Inferior parietal cortex (tissue), 1 donor: ENCODE measurements around the gene CORO2B.
"Not testable (repeated sequence)": the region's sequence is repeated elsewhere in the genome, so short reads cannot be mapped to it uniquely, and the experiment has no call there.

Source experiments
- DNase-seq: peaks from one replicate; pipeline ENCODE4 v3.0.0-alpha.2; 2016; ENCODE audit errors: extremely low spot score

CORO2B gene

DNA sequence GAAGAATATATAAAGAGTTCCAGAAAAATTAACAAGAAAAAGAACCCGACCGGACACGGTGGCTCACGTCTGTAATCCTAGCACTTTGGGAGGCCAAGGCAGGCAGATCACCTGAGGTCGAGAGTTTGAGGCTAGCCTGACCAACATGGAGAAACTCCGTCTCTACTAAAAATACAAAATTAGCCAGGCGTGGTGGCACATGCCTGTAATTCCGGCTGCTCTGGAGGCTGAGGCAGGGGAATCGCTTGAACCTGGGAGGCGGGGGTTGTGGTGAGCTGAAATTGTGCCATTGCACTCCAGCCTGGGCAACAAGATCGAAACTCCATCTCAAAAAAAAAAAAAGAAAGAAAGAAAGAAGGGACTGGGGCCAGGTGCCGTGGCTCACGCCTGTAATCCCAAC lies 68.6 kb downstream of the CORO2B start:
- DNase-seq: not testable (repeated sequence)

DNA sequence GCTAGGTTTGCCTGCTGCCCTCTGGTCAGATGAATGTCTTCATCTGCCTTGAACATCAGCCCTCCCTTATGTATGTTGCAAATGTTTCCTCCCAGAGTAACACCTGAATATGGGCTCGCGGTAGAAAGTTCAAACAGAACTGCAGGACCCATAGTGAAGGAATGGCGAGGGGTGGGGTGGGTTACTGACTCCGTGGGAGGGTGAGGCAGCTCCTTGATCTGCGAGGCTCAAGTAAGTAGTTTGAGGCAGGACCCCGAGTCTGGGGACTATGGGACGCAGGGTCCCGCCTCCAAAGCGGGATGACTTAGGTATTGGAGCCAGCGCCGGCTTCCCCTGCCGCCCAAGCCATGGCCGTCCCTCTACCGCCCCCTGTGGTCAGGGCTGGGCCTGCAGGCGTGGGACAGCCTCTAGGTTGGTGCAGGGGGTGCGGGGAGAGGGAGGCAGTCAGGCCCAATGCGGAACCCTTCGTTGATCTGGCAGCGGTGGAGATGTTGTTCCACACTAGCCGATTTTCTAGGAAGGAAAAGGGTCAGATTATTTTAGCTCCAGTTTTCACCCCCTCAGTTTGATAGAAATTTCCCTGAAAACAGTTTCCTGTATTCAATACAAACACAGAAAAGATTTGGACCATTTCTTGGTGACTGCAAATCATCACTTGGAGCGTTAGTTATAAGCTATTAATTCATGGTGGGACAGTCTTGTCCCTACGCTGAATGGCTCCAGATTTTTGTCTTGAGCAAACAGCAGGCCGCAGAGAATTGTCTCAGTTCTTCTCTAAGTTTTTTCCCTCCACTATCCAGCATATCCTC lies 72.3 kb downstream of the CORO2B start:
- DNase-seq: no peak

DNA sequence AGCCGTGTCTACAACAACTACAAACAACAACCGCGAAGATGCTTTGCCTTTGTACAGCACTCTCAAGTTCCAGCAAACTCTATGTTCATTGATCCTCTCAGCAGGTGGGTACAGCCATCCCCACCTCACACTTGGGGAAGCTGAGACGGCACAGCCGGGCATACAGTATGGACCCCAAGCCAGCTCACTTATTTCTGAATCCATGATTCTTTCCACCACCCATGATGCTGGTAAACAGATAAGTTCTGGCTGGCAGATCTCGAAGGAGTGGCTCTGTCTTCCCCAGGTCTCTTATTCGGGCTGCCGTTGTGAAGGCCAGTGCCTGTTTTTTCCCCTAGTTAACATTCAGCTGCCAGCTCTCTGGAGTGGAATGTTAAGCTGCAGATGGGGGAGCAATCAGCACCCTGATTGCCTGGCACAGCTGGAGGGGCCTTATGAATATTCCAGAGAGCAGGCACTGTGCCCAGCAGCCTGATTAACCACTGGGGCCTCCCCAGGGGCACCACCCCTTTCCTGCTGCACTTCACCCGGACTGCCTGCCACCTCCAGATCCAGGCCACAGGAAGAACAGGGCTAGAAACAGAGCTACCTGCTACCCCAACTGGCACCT lies 73.2 kb downstream of the CORO2B start:
- DNase-seq: peak; percentile 84

DNA sequence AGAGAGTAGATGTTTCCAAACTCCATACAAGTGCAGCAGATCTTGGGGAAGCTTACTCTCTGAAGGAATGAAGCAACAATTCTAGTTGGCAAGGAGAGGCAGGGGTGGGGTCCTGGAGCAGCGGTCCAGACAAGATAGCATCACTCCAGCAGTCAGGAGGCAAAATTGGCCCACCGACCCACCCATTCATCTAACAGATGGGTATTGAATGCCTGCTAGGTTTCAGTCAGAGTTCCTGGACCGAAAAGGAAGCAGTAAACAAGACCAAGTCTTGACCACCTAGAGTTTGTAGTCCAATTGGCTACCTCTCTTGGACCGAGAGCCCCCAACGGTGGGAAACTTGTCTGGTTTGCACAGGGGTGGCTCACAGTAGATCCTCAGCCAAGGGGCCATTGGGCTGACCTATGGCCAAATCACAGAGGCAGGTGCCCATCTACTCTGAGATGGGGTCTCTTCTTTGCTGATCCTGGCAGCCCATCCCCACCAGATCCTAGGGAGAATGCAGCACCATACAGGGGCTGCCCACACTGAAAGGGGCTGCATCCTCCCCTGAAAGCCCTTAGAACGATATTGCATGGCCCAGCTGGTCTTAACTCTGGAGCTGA lies 74.3 kb downstream of the CORO2B start:
- DNase-seq: no peak

DNA sequence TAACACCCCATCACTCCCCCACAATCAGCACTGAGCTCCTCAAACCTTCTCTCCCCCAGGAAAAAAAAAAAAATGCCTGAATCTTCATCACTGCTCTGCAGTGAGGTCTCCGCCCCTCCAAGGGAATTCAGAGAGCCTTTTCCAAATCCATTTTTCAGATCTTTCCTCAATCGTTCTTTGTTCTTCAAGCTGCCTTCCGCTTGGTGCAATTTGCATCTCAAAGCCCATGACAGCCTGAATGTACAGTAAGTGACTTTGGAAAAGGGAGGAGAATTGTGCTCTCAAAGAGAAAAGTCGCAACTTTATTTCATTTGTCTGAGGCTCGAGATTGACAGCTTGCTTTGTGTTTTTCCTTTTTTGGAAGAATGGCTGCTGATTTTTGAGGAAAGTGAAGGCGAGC lies 75.0 kb downstream of the CORO2B start:
- no peak for DNase-seq

DNA sequence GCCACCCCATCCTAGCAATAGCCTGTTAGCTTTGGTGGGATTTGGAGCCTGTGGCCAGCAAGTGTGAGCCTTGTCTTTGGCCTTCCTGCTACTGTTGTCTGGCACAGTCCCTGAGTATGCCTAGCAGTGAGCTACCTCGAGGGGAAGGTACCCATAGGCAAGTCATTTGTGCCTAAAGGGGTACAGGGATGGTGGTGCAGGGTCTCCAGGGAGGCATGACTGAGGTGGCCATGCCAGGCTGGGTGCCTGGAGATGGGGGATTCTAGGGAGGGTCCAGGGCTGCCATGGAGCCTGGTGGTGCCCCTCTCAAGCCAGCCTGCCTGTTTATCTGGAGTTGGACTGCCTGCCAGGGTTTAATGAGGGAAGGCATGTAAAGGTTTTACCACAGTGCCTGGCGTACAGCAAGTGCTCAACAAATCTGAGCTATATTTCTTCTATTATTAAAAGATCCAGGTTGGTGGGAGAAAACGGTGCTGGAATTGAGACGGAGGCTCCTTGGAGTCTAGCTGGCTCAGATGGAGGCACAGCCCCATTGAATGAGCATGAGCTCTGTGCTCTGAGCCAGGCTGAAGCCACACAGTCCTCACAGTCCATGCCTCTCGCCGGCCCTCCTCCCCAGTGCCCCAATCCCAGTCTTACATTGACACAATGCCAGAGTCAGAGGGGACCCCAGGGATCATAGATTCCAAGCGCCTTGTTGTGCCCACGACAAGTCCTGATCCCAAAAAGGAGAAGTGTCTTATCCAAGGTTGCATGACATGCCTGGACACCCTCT lies 76.2 kb downstream of the CORO2B start:
- no peak for DNase-seq

DNA sequence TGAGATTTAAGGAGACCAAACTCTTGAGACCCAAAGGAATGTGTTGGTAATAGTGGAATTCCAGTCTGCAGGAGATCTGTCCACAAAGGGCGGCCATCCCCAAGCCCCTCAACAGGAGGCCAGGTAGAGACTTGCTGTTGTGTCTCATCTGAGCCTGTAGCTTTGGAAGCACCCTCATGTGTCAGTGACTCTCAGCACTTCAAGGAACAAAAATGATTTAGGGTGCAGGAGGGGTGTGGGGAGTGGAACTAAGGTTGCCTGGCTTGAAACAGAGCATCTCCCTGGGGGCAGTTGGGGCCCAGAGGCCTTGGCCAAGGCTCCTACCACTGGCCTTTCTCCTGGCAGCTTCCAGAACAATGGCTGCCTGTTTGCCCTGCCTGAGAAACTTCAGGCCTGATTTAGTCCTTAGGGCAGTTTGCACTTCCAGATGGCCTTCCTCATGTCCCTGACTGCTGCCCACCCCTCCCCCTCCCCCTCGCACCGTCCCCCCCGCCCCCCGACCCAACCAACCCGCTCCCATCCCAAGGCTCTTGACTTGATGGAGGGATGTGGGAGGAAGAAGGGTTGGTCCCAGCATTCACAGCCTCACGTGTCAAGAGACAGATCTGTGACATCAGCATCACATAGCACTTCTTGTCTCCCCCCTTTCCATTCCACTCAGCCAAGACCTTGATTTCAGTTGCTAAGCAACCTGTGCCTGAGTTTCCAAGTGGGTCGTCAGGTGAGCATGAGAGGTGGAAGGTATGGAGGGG lies 77.1 kb downstream of the CORO2B start:
- DNase-seq: no peak

DNA sequence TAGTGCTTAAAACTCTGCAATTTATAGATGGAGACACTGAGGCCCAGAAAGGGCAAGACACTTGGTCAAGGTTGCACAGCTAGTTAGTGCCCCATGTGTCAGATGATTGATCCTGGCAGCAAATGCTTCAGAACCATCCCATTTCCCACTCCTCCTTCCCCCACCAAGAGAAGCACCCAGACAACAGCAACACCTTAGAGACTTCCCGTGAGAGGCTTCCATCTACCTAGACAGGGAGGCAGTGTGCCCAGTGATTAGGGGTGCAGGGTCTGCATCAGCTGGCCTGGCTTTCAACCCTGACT lies 77.6 kb downstream of the CORO2B start:
- no peak for DNase-seq

DNA sequence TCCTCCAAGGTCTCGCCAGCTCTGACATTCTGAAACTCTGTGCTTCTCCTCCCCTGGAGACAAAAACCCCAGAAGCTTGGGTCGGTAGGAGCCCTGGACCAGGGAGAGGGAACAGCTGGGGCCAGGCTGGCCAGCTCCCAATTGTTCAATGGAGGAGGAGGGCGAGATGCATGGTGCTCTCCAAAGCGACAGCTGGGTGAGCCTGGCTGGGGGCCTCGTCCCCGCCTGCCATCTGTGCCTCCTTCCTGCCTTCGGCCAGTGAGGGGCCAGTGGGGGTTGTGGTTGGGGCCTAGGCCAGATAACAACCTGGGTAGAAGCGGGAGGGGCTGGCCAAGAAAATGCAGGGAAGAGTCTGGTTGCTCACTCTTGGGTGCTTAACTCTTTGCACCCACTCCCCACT lies 79.4 kb downstream of the CORO2B start:
- no peak for DNase-seq

DNA sequence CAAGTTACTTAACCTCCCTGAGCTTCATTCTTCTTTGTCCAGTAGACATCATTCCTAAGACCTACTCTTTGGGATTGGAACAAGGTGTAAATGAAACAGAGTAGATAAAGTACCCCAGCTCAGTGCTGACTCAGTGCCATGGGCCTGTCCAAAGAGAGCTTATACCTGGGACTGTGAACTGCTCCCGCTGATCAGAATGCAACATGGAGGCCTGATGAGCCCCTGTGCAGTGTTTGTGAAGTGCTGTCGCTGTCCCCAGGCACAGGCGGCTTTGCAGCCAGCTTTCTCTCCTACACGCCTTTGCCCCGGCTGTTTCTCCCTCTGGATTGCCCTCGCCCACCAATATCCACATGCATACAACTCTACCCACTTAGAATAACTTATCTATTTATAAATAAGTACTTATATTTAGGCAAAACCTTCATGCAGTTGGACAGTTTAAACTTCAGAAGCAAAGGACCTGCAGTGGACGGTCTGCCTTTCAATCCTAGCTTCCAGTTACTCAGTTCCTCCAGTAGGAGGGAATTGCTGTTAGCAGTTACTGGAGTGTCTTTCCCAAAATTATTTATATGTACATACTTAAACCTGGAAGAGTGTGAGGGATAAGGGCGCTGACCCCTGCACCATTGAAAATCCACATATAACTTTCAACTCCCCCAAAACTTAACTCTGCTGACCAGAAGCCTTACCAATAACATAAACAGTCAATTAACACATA lies 80.0 kb downstream of the CORO2B start:
- no peak for DNase-seq

DNA sequence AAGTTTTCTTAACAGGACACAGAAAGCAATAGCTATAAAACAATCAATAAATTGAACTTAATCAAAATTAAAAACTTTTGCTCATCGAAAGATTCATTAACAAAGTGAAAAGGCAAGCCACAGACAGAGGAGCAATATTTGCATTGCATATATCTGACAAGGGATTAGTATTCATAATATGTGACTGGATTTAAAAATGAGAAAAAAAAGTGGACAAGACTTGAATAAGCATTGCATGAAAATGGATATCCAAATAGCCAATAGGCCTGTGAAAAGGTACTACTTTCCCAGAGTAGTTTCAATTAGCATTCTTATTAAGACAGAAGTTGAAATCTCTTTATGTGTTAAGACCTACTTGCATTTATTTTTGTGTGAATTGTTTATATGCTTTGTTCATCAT lies 84.7 kb downstream of the CORO2B start:
- DNase-seq: no peak

DNA sequence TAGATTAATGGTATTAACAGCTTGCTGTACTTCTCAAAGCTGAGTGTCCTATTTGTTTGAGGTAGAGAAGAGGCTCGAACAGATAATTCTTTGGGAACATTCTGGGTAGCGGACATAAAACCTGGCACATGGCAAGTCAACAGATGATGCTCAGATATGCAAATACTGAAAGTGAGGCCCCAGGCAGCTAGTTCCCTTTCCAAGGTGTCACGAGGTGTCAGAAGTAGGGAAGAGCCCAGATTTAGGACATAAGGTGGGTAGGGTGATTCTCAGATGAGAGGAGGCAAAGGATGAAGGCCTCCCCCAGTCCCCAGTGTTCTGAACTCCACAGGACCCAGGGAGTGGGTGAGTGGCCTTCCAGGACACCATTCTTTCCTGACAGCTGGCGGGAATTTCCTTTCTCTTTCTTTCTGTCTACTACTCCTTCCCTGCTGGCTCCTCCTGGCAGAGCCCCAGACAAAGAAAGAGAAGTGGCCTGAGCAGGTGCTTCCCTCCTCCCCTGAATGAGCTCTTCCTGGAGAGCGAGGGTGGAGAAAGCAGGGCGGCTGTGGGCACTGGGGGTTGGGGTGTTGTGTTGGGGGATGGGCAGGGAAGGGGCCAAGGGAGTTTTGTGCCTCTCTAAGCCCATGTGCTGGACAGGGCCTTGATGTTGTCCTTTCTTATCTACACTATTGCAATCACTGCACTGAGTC lies 87.5 kb downstream of the CORO2B start:
- no peak for DNase-seq

DNA sequence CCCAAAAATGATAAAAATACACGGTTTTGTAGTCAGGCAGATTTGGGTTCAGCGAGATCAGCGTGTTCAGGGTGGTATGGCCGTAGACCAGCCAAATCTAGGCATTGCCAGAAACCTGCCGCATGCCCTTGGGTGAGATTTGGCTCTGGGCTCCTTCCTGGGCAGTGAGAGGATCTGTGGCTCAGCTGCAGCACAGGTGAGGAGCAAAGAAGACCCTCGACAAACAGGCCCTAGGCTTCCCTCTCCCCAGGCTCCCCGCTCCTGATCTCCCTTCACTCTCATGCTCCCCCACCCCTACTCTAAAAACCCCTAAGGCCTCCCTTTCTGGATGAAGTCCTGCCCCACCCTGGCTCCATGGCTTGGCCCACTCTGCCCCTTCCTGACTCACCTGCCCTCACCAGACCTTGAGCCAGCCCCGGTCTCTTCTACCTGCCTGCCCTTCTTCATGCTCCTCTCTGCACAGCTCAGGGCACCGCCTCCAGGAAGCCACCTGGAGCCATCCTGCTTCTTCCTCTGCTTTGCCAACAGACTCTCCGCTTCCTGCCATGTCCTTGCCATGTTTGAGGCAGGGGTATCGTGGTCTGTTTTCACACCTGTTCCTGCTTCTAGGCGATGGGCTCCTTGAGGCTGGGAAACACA lies 88.1 kb downstream of the CORO2B start:
- DNase-seq: no peak

DNA sequence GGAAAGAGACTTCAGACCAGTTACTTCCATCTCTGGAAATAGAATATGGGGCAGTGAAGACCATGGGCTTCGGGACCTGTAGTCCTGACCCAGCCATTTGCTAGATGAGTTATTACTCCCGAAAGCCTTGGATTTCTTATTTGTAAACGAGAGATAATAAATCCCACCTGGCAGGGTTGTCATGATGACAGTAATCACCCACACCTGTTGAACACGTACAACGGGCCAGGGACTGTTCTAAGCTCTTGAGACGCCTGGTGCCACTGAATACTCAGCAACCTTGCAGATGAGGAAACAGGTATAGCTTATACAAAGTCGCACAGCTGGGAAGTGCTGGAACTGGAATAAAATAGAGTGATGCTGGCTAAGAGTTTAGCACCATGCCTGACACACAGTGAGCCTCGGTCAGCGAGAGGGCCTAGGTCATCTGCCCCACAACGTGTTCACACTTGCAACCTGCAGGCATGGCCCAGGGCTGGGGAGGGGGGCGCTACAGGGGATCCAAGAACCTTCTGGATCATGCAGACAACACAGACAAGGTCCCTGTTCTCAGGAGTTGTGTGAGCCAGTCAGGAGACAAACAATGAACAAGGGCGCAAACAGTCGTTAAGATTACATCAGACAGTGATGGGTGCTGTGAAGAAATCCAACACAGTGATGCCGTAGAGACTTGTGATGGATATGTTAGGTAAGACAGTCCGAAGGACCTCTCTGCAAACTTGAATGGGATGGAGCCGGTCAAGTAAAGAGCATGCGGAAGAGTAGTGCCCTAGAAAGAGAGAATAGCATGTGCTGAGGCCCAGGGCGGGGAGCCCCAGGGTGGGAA lies 89.2 kb downstream of the CORO2B start:
- DNase-seq: no peak

DNA sequence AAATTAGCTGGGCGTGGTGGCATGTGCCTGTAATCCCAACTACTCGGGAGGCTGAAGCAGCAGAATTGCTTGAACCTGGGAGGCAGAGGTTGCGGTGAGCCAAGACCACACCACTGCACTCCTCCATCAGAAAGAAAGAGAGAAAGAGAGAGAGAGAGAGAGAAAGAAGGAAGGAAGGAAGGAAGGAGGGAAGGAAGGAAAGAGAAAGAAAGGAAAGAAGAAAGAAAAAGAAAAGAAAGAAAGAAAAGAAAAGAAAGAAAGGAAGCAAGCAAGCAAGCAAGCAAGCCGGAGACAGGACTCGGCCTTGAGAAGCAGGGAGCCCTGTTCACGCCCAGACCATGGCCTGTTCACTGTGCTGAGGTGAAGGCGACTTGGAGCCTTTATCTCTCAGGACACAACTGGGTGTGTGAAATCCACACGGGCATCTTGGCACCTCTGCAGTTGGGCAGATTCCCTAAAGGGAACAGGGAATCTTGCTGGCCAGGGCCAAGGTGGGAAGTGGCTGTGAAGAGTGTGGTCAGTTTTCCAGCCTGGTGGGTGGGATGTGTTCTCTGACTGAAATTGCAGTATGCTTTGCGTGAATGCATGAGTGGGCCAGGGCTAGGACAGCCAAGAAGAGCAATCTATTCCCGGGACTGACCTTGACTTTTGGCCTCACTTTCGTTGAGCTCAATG lies 90.3 kb downstream of the CORO2B start:
- DNase-seq: no peak

DNA sequence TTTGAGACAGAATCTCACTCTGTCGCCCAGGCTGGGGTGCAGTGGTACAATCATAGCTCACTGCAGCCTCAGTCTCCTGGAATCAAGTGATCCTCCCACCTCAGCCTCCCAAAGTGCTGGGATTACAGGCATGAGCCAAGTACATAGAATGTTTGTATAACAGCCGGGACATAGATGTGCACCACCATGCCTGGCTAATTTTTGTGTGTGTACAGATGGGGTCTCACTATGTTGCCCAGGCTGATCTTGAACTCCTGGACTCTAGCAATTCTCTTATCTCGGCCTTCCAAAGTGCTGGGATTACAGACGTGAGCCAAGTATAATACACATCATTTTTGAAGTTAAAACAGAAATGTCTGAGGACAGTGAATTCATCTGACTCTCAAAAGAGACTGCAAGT lies 93.5 kb downstream of the CORO2B start:
- DNase-seq: no peak

DNA sequence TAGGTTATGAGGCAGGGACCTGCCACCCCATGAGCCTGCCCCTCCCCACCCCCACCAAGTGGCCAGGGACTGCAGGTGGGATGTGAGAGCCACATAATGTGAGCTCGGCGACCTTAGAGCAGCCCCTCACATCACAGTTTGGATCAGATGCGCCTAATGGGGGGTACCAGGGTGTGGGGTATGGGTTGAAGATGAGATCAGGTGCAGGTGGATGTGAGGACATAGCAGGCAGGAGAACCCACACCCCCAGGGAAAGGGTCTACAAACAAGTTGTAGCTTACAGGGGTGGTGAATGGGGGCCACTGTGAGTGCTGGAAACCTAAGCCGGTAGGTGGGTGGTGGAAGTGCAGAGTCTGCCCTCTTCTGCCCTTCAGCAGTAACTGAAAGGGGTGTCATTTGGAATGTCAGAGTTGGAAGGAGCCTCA lies 94.0 kb downstream of the CORO2B start:
- DNase-seq: no peak

DNA sequence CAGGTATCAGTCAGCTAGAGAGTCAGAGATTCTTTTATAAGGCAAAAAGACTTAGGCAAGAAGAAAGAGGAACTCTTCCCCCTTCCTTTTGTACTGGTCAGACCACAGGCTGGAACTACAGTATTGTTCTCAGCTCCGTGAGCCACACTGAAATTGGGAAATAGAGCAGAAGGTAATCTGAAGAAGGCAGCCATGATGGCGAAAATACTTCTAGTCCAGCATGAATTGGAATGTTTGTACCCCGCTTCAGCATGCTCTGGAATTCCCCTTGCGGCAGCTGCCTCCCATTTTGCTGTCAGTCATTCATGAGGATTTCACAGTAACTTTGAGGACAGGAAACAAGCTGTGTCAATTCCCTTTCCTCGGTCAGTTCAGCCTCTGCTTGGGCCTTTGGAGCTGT lies 96.2 kb downstream of the CORO2B start:
- DNase-seq: no peak
